Measurements from ENCODE around the gene SLC9A3.
A peak's percentile ranks its signal among the peaks of the same experiment; 100 is the strongest.

SLC9A3 gene

DNA sequence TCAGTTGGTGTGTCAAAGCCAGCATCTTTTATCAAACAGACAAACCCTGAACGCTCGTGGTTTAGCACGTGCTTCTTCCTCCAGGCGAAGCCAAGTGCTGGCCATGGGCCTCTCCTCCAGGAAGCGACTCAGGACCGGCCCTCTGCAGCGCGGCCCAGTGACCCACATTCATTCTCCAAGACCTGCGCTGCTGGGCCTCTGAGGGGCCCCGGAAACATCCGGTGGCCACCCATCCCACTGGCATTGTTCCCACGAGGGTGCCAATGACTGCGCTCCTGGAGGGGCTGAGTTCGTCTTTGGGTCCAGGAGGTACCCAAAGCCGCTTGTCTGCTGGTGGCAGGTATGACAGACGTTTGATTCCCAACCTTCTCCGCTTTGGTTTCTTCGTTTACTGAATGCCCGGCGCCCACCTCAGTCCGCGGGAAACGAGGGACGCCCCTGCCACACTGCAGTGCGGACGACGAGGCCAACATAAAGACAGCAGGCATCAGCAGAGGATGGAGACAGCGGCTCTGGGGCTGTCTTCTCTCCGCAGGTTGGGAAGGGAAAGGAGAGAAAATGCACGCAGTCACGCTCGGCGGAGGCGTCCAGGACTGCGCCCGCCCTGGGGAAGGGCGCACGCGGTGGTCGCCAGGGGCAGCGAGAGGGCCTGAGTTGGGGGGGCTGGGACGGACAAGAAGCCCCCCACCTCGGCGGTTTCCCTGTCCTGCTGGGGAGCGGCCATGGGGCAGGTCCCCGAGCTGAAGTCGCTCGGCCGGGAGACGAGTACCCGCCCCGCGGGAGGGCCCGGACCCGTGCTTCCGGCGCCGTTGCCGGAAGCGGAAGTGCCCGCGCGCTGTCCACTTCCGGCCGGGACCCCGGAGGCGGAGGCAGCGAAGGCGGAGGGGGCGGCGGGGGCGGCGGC lies 81.7 kb downstream of the SLC9A3 start, which contains the start of gene EXOC3:
TSS of gene EXOC3 (plus strand) at position 842 of the 904 bp plus-strand sequence. CDS start 3,030 bp downstream, outside the sequence.
- DNase-seq (ENCODE audit: low spot score) = peak; percentile 89

DNA sequence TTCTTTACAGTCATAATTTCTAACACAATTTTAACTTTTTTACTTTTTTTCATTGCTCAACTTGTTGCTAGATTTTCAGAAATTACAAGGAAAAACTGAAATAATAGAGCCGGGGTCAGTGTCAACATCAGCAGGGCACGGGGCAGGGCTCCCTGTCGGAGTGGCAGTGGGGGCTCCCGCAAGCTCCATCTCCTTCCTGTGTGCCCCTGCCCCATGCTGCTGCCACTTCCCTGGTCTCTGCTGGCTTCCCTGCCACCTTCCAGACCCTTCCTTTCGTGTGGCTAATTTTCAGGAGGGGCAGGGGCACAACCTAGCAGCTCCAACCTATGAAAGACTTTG lies 82.3 kb downstream of the SLC9A3 start:
- no peak for DNase-seq (ENCODE audit: low spot score)

DNA sequence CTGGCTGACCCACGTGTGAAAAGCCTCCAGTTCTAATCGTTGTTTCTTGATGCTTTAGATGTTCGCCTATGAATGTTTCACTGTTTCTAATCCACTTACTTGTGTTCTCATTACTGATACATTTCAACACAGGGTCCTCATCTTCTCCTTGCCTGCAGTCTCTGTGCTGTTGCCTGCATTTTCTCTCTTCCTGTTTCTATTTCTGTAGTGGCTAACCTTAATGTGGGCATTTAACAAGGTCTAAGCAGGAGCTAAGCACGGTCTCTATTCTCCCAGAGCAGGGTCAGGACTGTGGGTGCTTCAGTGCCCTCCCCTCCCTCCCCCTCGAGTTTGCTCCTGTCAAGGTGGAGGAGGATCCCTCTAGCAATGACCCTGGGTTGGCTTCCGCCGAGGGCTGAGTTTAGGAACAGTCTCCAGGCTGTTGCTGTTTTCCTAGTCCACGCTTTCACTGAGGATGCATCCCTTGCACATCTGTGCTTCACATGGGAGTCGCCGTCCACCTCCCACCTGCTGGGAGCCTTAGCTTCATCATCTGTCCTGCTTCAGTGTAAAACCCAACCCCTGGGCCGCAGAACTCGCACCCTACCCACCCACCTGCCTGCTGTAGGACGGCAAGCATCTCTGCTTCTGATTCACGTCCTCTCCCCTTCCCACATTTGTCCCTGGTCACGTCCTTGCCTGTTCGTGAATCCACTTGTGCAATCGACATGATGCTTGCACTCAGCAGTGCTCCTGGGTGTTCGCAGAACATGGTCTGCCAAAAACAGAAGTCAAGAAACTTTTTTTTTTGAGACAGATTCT lies 83.6 kb downstream of the SLC9A3 start:
- no peak for DNase-seq (ENCODE audit: low spot score)

DNA sequence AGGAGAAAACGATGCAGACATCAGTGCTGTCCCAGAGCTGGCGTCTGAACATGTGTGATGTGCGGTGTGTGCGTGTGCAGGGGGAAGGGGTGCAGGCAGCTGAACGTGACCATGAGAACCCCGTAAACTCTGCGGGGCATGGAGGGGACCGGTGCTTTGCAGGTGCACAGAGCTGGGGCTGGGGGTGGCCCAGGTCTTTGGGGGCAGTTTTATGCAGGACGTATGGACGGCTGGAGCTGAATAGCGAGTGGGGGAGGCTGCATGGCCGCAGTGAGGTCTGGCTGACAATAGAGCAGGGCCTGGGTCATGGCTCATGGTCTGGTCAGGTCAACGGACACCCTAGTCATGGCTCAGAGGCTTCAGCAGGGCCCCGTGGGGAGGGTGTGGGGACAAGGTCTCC lies 84.6 kb downstream of the SLC9A3 start:
- no peak for DNase-seq (ENCODE audit: low spot score)

DNA sequence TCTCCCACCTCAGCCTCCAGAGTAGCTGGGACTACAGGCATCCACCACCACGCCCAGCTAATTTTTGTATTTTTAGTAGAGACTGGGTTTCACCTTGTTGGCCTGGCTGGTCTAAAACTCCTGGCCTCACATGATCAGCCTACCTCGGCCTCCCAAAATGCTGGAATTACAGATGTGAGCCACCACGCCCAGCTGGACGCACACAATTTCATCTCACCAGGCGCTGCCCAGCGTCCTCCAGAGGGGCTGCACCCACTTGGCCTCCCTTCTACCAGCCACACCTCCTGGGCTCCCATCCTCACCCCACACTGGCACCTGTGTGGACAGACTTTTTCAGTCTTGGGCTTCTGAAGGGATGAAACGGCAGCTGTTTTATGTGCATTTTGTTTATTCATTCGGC lies 85.1 kb downstream of the SLC9A3 start:
- DNase-seq (ENCODE audit: low spot score) = no peak

DNA sequence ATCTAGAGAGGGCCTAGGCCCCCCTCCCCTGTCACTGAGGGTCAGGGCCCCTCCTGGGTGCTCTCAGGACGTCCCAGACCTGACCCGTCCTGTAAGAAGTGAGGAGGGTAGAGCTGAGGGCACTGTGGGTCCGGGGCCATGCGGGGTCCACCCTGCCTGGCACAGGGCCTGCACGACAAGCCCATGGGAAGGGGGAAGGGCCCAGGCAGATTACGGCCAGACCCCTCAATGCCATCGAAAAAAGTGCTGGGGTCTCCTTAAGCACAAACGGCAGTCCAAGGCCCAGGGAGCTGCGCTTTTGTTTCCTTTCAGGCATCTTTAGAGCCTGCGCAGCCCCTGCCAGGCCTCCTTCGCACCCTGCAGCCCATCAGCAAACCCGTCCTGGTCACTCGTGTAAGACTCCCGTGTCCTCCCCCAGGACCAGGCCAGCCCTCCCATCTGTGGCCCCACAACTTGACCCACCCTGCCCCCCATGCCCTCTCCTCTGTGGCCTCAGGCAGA lies 85.7 kb downstream of the SLC9A3 start:
- DNase-seq (ENCODE audit: low spot score) = no peak

DNA sequence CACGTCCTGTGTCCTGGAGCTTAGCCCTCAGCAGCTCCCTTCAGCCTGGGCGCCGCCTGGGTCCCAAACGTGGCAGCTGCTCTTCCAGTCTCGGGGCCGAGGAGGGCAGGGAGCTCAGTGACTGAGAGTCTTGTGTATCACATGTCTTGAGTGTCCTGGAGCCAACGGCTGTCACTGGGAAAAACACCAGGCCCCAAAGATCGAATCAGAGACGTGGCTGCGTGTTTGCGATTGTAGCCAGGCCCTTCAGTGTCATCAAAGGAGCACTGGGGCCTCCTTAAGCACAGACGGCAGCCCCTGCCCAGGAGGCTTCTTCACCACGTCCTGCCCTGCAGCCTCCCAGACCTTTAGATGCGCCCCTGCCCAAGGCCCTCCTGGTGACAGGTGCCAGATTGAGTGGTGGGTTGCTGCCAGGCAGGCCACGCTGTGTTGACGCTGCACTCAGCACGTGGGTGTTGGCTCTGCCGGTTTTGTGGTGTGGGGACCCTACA lies 86.9 kb downstream of the SLC9A3 start:
- no peak for DNase-seq (ENCODE audit: low spot score)

DNA sequence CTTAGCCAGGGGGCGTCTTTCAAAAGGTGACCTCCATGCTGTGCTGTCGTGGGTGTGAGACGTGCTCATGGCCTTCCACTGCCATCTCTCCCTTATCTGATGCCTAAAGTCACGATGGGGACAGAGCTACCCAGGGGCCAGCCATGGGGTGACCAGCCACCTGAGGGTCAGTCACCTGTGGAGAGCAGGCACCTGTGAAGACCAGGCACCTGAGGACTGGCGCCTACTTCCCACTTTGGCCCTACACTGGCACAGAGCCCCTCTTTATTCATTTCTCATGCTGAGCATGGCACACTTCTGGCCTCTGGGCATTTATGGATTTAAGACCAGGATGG lies 87.6 kb downstream of the SLC9A3 start:
- DNase-seq (ENCODE audit: low spot score) = no peak

DNA sequence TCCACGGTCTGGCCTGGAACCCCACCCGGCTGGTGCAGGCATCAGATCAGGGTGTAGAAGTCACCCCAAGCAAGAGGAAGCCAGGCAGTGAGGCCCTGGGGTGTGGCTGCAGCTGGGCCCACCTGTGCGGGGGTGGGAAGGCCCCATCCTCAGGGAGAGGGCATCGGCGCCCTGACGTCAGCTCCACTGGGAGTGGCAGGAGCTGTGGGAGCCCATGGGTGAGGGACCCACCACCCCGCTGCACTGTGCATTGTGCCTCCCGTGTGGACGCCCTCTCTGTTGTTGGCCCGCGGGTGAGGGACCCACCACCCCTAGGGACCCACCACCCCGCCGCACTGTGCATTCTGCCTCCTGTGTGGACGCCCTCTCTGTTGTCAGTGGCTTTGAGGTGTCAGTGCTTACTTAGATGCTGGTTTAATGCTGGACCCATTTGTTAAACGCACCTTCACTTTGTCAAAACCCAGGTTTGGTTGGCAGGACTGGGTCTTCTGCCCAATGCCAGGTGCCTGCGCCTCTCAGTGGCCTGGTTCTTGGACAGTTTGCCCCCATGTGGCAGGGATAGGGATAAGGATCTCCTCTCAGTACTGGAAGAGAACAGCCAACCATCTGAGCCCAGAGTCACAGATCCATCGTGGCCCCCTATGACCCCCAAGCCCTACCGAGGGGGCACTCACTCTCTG lies 88.1 kb downstream of the SLC9A3 start:
- DNase-seq (ENCODE audit: low spot score) = peak; percentile 41

DNA sequence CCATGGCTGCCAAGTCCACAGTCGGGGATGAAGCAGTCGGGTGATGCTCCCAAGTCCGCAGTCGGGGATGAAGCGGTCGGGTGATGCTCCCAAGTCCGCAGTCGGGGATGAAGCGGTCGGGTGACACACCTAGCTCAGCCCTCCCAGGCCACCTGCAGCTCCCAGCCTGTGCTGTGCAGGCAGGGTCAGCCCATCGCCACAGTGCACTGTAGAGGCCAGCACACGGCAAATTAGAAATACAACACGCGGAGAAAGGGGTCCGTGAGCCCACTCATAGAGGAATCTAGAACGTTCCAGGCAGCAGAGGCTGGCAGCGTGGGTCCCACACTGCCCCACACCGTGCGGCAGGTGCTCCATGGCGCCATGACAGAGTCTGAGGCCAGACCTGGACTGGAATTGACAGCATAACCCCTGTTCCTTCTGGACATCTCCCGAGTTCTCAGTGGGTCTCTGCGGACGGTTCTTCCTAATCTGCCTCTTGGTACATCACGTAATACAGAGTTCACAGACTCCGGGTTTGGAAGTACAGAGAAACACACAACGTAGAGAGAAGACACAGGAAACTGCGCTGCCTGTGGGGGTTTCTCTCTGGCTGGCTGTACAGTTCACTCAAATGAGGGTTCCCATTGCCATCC lies 89.0 kb downstream of the SLC9A3 start:
- DNase-seq (ENCODE audit: low spot score) = no peak

DNA sequence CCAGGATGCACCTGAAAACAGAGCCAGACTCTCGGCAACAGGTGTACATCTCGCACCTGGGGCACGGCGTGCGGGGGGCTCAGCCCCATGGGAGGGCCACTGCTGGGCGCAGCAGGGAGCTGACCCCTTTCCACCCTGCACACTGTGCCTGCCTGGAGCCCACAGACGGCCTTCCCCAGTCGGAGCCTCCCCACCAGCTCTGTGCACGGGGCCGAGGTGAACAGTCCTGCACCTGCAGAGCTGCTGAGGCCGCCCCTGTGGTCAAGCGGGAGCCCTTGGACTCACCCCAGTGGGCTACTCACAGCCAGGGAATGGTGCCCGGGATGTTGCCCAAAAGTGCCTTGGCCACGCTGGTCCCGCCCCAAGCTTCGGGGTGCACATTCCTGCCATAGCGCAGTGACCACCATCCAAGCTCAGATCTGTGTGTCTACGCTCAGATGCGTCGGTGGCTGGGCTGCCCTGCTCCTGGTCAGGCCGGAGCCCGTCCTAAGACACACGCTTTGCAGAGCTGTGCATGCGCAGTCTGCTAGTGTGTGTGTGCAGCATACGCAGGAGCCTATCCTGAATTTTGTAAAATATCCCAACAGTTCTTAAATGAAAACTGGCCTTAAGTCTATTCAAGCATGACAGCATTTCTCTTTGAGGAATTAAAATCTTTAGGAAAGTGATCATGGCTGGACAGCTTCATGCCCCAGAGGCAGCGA lies 89.7 kb downstream of the SLC9A3 start:
- DNase-seq (ENCODE audit: low spot score) = no peak

DNA sequence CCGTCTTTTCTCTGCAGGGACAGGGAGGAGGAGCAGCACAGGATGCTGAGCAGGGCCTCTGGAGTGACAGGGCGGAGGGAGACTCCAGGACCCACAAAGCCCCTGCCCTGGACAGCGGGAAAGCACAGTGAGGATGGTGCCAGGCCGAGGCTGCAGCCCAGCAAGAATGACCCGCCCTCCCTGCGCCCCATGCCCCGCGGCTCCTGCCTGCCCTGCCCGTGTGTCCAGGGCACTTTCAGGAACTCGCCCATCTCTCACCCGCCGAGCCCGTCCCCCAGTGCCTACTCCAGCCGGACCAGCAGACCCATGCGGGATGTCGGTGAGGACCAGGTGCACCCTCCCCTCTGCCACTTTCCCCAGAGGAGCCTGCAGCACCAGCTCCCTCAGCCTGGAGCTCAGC lies 90.4 kb downstream of the SLC9A3 start:
- DNase-seq (ENCODE audit: low spot score) = no peak

DNA sequence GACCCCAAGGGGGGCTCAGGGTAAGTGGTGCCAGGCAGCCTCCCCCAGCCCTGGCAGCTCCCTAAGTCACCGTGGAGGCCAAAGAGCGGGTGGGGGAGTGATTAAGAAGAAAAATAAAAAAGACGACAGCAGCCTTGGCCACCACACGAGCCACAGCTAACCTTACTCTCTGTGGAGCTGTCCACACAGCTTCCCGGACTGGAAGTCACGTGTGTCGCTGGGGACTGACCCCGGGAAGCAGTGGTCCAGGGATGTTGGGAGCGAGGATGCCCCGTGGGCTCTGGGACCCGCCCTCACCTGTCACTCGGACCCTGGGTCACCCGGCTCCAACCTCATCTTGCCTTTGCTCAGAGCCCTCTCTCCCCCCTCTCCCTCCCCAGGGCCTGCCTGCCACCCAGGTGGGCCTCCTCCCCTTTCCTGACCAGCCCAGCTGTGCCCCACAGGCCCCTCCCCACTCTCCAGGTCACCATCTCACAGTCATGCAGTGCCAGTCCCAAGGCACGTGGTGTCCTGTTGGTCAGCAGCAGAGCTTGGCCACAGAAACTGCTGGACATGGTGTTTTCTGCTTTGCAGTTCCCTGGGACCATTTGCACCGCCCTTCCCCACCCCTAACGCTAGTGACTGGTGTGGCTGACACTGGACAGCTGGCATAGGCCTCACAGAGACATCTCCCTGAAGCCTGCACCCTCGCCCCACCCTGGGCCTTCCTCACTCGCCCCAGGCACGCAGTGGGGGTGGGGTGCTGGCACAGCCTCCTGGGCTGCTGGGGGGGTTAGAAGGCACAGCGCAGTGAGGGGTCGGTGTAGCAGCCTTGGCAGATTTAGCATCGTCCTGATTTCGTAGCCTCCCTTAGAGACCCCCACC lies 91.1 kb downstream of the SLC9A3 start:
- DNase-seq (ENCODE audit: low spot score) = no peak

DNA sequence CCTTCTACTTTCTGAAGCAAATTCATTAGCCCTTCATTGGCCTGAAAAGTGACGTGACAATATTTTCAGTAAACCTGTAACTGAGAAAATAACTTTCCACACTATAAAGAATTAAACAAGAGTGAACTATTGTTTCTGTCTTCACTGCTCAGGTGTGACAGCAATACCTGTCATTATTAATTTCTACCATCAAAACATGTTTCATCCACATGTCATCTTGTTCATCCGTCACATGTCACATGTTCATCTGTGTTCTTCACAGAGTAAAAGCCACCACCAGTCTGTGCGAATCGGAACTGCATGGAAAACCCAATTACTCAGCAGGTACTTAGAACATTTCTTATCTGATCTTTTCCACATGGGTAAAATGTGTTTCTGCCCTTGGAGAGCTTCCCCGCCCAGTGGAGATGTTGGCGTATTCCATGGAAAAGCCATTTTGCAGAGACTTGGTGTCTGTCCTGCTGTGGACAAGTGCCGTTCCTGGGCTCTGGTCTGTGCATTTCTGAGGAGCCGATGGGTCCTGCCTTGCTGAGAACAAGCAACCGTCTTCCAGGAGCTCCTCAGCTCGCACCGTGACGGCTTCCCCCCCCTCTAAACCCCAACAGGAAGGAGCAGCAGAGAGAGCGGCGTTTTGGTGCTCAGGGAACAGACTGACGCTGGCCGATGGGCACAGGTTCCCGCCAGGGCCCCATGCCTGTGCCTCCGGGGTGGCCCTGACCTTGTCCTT lies 91.9 kb downstream of the SLC9A3 start:
- DNase-seq (ENCODE audit: low spot score) = no peak

DNA sequence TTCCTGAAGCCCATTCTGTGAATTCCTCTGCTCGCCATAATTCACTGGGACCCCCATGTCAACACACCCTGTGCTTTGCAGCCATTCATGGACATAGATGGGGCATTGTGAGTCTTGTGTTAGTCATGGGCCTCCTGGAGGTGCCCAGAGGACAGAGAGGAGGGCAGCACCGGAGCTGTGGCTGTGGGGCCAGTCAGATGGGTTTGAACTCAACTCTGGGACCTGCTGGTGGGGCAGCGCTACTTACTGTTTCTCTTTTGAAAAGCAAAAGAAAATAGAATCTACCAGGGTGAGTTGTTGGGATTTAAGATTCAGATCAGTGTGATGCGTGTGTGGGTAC lies 92.6 kb downstream of the SLC9A3 start:
- DNase-seq (ENCODE audit: low spot score) = no peak

DNA sequence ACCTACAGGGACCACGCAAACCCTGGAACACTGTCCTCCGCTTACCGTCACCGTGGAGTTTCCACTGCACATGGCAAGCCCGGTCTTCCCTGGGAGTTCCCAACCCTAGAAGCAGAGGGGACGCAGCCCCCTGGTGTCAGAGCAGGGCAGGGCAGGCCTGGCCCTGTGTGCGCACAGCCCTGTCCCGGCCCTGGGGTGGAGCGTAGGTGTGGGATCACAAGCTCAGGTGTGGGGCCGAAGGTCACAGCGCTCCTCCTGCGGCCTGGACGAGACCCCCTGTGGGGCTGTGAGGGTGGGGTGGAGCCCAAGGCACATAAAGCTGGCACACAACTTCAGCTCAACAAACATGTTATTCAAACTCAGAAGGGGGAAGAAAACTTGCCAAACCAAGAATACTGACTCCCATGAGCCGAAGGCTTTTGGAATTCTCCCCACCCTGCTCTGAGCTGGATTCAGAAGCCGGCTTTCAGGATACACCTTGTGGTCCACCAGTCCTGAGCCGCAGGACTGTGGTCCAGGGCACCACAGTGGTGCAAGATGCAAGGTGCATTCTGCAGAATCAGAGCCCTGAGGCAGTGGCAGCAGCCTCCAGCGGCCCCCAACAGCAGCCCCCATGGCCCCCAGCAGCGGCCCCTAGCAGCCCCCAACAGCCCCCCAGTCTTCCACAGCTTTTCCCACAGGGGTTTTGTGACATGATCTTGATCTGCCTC lies 93.1 kb downstream of the SLC9A3 start:
- peak; percentile 64 for DNase-seq (ENCODE audit: low spot score)

DNA sequence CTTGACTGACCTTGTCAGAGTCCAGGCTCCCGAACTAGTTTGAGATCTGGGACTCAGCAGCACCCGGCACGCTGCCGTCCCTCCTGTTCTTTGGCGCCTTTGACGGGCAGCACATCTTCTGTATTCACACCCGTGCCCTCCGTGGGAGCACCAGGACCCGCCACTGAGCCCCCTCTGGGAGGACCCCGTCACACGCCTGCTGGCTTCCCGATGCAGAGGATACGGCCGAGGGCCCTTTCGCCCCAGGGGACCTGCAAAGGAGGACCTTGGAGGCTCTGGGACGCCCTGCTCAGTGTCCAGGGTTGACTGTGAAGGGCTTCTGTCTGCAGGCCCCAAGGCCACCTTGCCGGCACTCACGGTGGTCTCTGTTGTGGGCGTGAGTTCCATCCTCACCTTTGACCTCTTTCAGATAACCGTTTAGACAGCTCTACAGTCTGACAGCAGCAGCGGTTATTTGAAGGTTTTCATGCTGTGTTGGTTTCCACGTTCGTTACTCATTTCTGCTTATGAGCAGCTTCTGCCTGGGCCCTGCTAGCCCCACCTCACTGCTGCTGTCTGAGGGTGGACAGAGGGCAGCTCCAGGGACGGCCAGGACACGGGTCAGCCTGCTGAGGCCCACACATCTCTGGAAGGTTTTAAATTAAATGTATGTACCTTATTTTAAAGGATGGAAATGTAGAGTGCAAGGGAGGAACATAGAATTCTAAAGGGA lies 93.9 kb downstream of the SLC9A3 start:
- no peak for DNase-seq (ENCODE audit: low spot score)

DNA sequence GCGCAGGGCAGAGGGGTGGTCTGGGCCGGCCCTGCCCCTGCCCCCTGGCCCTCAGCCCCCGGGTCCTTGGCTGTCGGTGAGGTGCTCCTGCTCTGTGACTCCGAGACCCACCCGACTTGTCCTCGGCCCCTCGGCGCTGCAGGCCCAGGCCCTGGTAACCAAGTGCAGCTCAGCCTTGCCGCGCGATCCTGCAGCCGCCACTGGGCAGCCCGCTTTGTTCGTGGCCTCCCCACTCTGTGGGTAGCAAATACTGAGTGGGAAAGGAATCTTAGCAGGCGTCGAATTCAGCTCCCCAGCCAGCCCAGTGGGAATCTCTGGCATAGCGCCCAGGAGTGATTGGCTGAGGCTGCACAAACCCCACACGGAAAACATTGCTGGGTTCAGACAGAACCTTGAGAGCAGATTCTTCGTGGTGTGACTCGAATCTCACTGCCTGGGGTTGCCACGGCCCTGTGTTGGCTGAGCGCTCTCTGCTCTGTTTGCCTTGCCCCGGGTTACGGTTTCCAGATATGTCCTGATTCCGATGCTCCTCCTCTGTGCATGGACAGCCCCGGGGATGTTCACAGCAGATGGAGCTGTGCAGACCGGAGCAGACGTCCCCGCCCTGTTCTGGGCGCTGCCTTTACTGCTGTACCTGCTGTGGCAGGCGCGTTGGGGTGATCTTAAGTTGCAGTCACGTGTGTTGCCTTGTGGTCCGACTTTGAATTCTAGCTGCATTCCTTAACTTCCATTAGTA lies 94.6 kb downstream of the SLC9A3 start:
- DNase-seq (ENCODE audit: low spot score) = no peak

Data from NAMALWA (cell line).